ENCODE data around the gene AGER. TPM values are rescaled to one million over a fixed set of nuclear protein-coding genes. Genes with fewer than 3 reads are reported as not detected.
"Not testable (repeated sequence)": the region's sequence is repeated elsewhere in the genome, so short reads cannot be mapped to it uniquely, and the experiment has no call there.

AGER gene
- total RNA-seq, 2 experiments from 2014 or later = 9.6 to 11.5 TPM

- H3K4me3 Mint-ChIP-seq = peak within 1 kb of the TSS; percentile 92
- H3K27ac Mint-ChIP-seq = peak within 1 kb of the TSS; percentile 93
- no peaks in the 10 kb centered on the region for H3K27me3 Mint-ChIP-seq
- no peaks in the 10 kb centered on the region for H3K9me3 Mint-ChIP-seq
- peaks cover 26% of the 10 kb centered on the region for H3K36me3 Mint-ChIP-seq
- peak; percentile 50 for DNase-seq
- peaks cover 46% of the 10 kb centered on the region for H3K4me1 Mint-ChIP-seq
These were observed 8.6 kb upstream of the AGER start, which contains the start of gene GPSM3 for GRCh38 chr6:32192608-32193039. TSS of gene GPSM3 (minus strand) at chr6:32192643. CDS start at chr6:32192513, 130 bp downstream.

- H3K4me1 Mint-ChIP-seq = peaks cover 52% of the 10 kb centered on the region
- H3K27ac Mint-ChIP-seq = peak overlapping the region; percentile 93
- H3K4me3 Mint-ChIP-seq = peak overlapping the region; percentile 92
- H3K27me3 Mint-ChIP-seq = no peaks in the 10 kb centered on the region
- no peak for DNase-seq
- H3K9me3 Mint-ChIP-seq = no peaks in the 10 kb centered on the region
- H3K36me3 Mint-ChIP-seq = peaks cover 31% of the 10 kb centered on the region
These were observed 7.9 kb upstream of the AGER start for GRCh38 chr6:32191696-32192607.

DNA sequence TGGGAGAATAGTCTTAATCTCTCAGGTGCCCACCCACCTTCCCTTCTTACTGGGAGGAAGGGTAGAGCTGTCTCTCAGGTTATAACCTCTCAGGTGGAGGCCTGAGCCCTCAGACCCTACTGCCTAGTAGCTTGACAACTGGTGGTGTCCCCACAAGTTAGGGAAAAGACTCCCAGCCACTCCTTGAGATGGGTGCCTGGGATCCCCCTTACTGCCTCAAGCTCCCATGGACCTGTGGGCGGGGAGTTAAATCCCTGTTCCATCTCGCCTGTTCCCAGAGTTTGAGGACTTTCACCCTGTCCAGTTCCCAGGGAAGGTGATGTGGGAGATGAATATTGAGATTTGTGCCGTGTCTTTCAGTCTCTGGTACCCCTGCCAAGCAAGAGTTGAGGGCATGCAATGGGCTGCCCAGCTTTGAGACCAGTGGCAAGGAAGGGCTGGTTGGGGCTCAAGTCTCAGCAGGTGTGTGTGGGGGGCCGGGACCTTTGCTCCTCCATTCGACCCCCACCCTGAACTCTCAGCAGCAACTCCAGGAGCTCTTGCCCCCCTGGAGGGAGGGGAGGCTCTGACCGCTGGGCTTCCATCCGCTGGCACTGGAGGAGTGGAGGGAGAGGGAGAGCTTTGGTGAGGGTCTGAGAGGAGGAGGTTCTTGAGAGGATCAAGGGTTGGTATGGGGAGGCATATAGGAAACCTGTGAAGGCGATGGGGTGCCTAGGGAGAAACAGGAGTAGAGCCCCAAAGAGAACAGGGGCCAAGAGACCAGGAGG lies 7.0 kb upstream of the AGER start:
- Mint-ChIP-seq H3K27ac (peak overlapping the region; percentile 93), H3K4me1 (peaks cover 56% of the 10 kb centered on the region), H3K4me3 (peak overlapping the region; percentile 92), H3K9me3 (no peaks in the 10 kb centered on the region), H3K36me3 (peaks cover 39% of the 10 kb centered on the region), H3K27me3 (no peaks in the 10 kb centered on the region)
- DNase-seq = no peak

GRCh38 chr6:32190054-32190851 lies 6.2 kb upstream of the AGER start, which contains the start of gene PBX2:
TSS of gene PBX2 (minus strand) at chr6:32190202. CDS start at chr6:32189915, 287 bp downstream.
- peak within 1 kb of the TSS; percentile 93 for H3K27ac Mint-ChIP-seq
- peaks cover 62% of the 10 kb centered on the region for H3K4me1 Mint-ChIP-seq
- DNase-seq = peak; percentile 70
- peaks cover 43% of the 10 kb centered on the region for H3K36me3 Mint-ChIP-seq
- no peaks in the 10 kb centered on the region for H3K27me3 Mint-ChIP-seq
- peak within 1 kb of the TSS; percentile 92 for H3K4me3 Mint-ChIP-seq
- no peaks in the 10 kb centered on the region for H3K9me3 Mint-ChIP-seq

- peak overlapping the region; percentile 83 for H3K27ac Mint-ChIP-seq
- no peaks in the 10 kb centered on the region for H3K9me3 Mint-ChIP-seq
- DNase-seq = no peak
- no peaks in the 10 kb centered on the region for H3K27me3 Mint-ChIP-seq
- peaks cover 59% of the 10 kb centered on the region for H3K4me1 Mint-ChIP-seq
- H3K4me3 Mint-ChIP-seq = peak overlapping the region; percentile 87
- H3K36me3 Mint-ChIP-seq = peaks cover 43% of the 10 kb centered on the region
These were observed 5.6 kb upstream of the AGER start for GRCh38 chr6:32189742-32190053.

GRCh38 chr6:32189069-32189741 lies 5.2 kb upstream of the AGER start:
- H3K4me3 Mint-ChIP-seq = peak overlapping the region; percentile 87
- no peaks in the 10 kb centered on the region for H3K27me3 Mint-ChIP-seq
- peaks cover 54% of the 10 kb centered on the region for H3K4me1 Mint-ChIP-seq
- peaks cover 43% of the 10 kb centered on the region for H3K36me3 Mint-ChIP-seq
- peak overlapping the region; percentile 83 for H3K27ac Mint-ChIP-seq
- DNase-seq = no peak
- no peaks in the 10 kb centered on the region for H3K9me3 Mint-ChIP-seq

DNA sequence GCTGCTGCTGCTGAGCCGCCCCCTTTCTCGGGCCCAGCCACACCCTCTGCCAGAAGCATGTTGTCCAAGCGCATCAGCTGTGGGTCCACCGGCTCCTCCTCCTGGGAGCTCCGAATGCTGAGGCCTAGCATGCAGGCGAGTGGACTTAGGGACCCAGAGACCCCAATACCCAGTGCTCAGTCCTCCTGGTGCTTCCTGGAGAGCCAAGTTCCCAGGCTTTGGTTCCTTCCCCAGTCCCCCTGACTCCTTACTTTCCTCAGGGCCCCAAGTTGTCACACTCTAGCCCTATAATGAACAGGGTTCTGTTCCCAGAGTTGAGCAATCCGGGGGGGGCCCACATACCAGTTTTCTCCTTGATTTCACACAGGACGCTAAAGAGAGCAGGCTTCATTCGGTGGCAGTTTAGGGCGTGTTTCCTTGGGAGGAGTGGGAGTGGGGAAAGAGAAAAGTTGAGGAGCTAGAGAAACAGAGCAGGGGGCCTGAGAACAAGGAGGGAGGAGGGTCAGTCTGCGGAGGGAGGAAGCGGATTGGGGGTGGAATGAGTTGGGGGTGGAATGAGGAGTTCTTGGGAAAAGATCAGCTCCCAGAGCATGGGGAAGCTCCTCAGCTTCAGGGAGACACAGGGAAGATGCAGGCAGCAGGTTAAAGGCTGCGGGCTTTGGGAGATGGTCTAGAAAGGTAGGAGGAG lies 4.5 kb upstream of the AGER start:
- Mint-ChIP-seq H3K27ac (peak overlapping the region; percentile 83), H3K36me3 (peaks cover 41% of the 10 kb centered on the region), H3K4me1 (peaks cover 49% of the 10 kb centered on the region), H3K9me3 (no peaks in the 10 kb centered on the region), H3K4me3 (peak overlapping the region; percentile 87), H3K27me3 (no peaks in the 10 kb centered on the region)
- no peak for DNase-seq

- Mint-ChIP-seq H3K4me1 (peaks cover 47% of the 10 kb centered on the region), H3K36me3 (peaks cover 41% of the 10 kb centered on the region), H3K27ac (peak overlapping the region; percentile 83), H3K4me3 (peak overlapping the region; percentile 87)
- H3K9me3 Mint-ChIP-seq, H3K27me3 Mint-ChIP-seq, DNase-seq: not testable (repeated sequence)
These were observed 3.8 kb upstream of the AGER start for GRCh38 chr6:32187725-32188380.

DNA sequence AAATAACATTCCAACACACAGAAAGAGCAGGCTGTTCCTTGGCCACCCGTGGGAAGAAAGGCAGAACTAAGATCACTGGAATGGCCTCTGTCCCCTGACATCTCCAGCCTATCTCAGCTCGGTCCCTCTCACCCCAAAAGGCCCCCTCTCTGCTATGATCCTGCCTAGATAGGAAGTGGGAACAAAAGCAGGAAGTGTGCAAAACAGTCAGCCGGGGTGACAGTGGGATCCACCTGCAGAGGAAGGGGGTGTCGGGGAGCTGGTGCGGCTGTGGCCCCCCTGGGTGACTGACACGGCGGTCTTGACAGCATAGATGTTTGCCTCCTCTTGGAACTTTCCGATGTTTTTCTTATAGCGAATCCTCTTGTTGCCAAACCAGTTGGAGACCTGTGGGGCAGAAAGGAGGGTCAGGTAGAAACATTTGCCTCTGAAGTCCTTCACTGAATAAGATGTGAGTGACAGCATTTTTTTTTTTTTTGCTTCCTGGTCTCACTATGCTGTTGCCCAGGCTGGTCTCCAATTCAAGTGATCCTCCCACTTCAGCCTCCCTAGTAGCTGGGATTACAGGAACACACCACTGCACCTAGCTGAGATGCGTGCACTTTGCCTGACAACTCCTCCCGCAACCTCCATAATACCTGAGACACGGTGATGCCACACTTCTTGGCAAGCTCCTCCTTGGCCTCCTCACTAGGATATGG lies 3.1 kb upstream of the AGER start:
- peak overlapping the region; percentile 80 for H3K27ac Mint-ChIP-seq

GRCh38 chr6:32186151-32186840 lies 2.2 kb upstream of the AGER start:
- Mint-ChIP-seq H3K4me1 (peaks cover 47% of the 10 kb centered on the region), H3K27ac (peak overlapping the region; percentile 80), H3K4me3 (peak overlapping the region; percentile 33), H3K36me3 (peaks cover 39% of the 10 kb centered on the region)
- DNase-seq, H3K27me3 Mint-ChIP-seq, H3K9me3 Mint-ChIP-seq: not testable (repeated sequence)

More for the DNA sequence above, 3.1 kb upstream of the AGER start:
- no peaks in the 10 kb centered on the region for H3K27me3 Mint-ChIP-seq
- no peaks in the 10 kb centered on the region for H3K9me3 Mint-ChIP-seq
- peak overlapping the region; percentile 87 for H3K4me3 Mint-ChIP-seq
- H3K36me3 Mint-ChIP-seq = peaks cover 40% of the 10 kb centered on the region
- H3K4me1 Mint-ChIP-seq = peaks cover 47% of the 10 kb centered on the region
- no peak for DNase-seq

DNA sequence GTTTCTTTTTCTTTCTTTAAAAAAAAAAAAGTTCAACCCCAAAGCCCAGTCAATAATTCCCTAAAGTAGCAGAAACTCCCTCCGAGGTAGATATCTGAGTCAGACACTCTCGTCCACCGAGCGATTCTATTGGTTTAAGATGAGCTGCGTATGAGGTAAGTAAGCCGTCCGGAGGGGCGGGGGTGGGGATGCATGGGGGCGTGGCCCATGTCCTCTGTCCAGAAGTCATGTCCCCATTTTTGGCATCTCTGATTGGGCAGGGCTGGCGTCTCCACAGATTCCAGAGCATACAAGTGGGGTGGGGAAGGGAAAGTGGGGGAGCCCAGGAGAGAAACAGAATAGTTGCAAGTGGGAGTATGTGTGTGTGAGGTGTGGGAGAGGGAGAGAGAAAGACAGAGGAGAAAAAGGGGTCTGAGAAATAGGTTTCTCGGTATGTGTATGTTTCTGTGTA lies 1.7 kb upstream of the AGER start:
- H3K9me3 Mint-ChIP-seq, H3K27me3 Mint-ChIP-seq, DNase-seq: not testable (repeated sequence)
- Mint-ChIP-seq H3K27ac (peak overlapping the region; percentile 80), H3K4me3 (peak overlapping the region; percentile 33), H3K4me1 (peaks cover 45% of the 10 kb centered on the region), H3K36me3 (peaks cover 36% of the 10 kb centered on the region)

GRCh38 chr6:32183483-32184083 lies 470 bp downstream of the AGER start:
- peaks cover 52% of the 10 kb centered on the region for H3K4me1 Mint-ChIP-seq
- DNase-seq = no peak
- H3K9me3 Mint-ChIP-seq = no peaks in the 10 kb centered on the region
- peaks cover 39% of the 10 kb centered on the region for H3K36me3 Mint-ChIP-seq
- H3K27me3 Mint-ChIP-seq = no peaks in the 10 kb centered on the region
- no peak overlapping the region for H3K4me3 Mint-ChIP-seq
- no peak overlapping the region for H3K27ac Mint-ChIP-seq

Measured in activated naive CD8-positive, alpha-beta T cell treated with anti-CD3 and anti-CD28 coated beads for 36 hours (primary cell).